IPS DF 6.9 (cell line): Measurements from ENCODE around the gene COL7A1.

Experiments
- DNase-seq: peaks from one replicate; pipeline ENCODE4 v3.0.0-alpha.2; 2013; ENCODE audit warnings: low read depth, low spot score
- H3K27ac ChIP-seq: one replicate; pipeline ENCODE4 v1.5.1; 2013; ENCODE audit warnings: low read length, control low read depth
- H3K27me3 ChIP-seq: 2 replicates; pipeline ENCODE4 v1.6.1; 2013; ENCODE audit warnings: mild to moderate bottlenecking, low read length; ENCODE audit not compliant: control insufficient read depth, insufficient read depth
- H3K36me3 ChIP-seq: 2 replicates; pipeline ENCODE4 v1.6.1; 2013; ENCODE audit warnings: low read length; ENCODE audit not compliant: control insufficient read depth, insufficient read depth
- H3K4me1 ChIP-seq: 2 replicates; pipeline ENCODE4 v1.6.1; 2013; ENCODE audit warnings: low read length; ENCODE audit not compliant: control insufficient read depth, insufficient read depth
- H3K4me3 ChIP-seq: 2 replicates; pipeline ENCODE4 v1.5.1; 2013; ENCODE audit warnings: mild to moderate bottlenecking, low read length
- H3K9me3 ChIP-seq: 2 replicates; pipeline ENCODE4 v1.6.1; 2013; ENCODE audit warnings: low read length, inconsistent platforms; ENCODE audit not compliant: control insufficient read depth, insufficient read depth
- WGBS: extraction: QIAGEN DNeasy Blood & Tissue Kit; methylation state at CpG from one replicate; pipeline ENCODE4 v1.1.7; 2013; ENCODE audit warnings: mixed read lengths, missing lambda C conversion rate; ENCODE audit not compliant: insufficient read length, insufficient coverage; 5-methylcytosine and 5-hydroxymethylcytosine counted together

COL7A1 gene

GRCh38 chr3:48631516-48632448 is 36.7 kb upstream of the COL7A1 start:
- no peak for DNase-seq
- no peaks in the 10 kb centered on the region for H3K9me3 ChIP-seq
- peaks cover 41% of the 10 kb centered on the region for H3K36me3 ChIP-seq
- no peak overlapping the region for H3K27ac ChIP-seq
- no CpG with 5 or more reads among the region's 22 CpGs for WGBS
- no peaks in the 10 kb centered on the region for H3K27me3 ChIP-seq
- no peak overlapping the region for H3K4me3 ChIP-seq
- H3K4me1 ChIP-seq = peaks cover 5% of the 10 kb centered on the region; the same call in 1 of the 2 replicates

GRCh38 chr3:48630833-48631232 is 35.7 kb upstream of the COL7A1 start:
- H3K36me3 ChIP-seq = peaks cover 44% of the 10 kb centered on the region
- WGBS = no CpG with 5 or more reads among the region's 12 CpGs

DNA sequence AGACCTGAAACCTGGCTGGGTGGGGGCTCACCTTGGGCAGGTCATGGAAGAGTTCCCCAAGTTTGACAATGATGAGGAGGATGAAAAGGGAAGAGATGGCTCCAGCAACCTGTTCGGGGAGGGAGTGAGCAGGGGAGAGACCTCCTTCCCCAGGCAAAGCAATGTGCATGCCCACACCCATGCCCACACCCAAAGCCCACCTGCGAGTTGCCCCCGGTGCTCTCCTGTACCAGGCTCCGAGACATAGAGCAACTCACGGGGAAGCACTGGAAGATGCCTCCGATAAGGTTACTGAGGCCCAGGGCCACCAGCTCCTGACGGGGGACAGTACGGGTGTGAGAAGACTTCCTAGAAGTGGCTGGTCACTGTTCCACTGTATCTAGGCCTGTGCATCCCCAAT is 35.3 kb upstream of the COL7A1 start:
- no CpG with 5 or more reads among the region's 8 CpGs for WGBS
- no peak for DNase-seq
- Histone ChIP-seq H3K4me1 (0 out of 2 replicates have a peak, but pooled peaks cover 3% of the 10 kb centered on the region), H3K36me3 (peaks cover 49% of the 10 kb centered on the region), H3K27ac (no peak overlapping the region), H3K27me3 (no peaks in the 10 kb centered on the region), H3K9me3 (no peaks in the 10 kb centered on the region), H3K4me3 (no peak overlapping the region)

More at GRCh38 chr3:48630833-48631232, 35.7 kb upstream of the COL7A1 start:
- no peak for DNase-seq
- no peaks in the 10 kb centered on the region for H3K27me3 ChIP-seq
- H3K9me3 ChIP-seq = no peaks in the 10 kb centered on the region
- 0 out of 2 replicates have a peak, but pooled peaks cover 3% of the 10 kb centered on the region for H3K4me1 ChIP-seq
- no peak overlapping the region for H3K4me3 ChIP-seq
- no peak overlapping the region for H3K27ac ChIP-seq

- no peak overlapping the region; the same call in 1 of the 2 replicates for H3K4me3 ChIP-seq
- no CpG with 5 or more reads among the region's 12 CpGs for WGBS
These were observed 34.8 kb upstream of the COL7A1 start for GRCh38 chr3:48629894-48630293.

GRCh38 chr3:48628277-48629017 is 33.3 kb upstream of the COL7A1 start:
- peaks cover 3% of the 10 kb centered on the region for H3K4me1 ChIP-seq
- H3K27ac ChIP-seq = no peak overlapping the region

More at GRCh38 chr3:48629894-48630293, 34.8 kb upstream of the COL7A1 start:
- H3K27ac ChIP-seq = no peak overlapping the region
- H3K9me3 ChIP-seq = no peaks in the 10 kb centered on the region
- no peaks in the 10 kb centered on the region for H3K27me3 ChIP-seq
- DNase-seq = no peak
- peaks cover 52% of the 10 kb centered on the region for H3K36me3 ChIP-seq
- H3K4me1 ChIP-seq = 0 out of 2 replicates have a peak, but pooled peaks cover 3% of the 10 kb centered on the region

DNA sequence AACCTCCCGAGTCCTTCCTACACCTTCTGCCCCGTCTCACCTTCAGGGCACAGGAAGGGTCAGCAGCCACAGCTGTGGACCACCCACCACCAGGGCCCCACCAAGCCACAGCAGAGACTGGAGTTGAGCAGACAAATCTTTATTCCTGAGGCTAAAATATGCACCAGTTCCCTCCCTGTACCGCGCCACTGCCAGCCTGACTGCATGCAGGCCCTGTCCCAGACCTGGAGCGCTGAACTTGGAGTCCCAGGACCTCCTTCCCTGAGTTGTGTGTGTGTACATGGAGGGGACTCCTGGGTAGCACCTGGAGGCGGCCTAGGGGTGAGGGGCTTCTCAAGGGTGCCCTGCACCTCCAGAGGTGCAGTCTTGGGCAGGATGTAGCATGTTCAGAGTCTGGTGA is 30.5 kb upstream of the COL7A1 start:
- WGBS = no CpG with 5 or more reads among the region's 6 CpGs
- Histone ChIP-seq H3K9me3 (no peaks in the 10 kb centered on the region), H3K4me3 (no peak overlapping the region), H3K36me3 (peaks cover 28% of the 10 kb centered on the region), H3K27me3 (no peaks in the 10 kb centered on the region), H3K4me1 (peaks cover 3% of the 10 kb centered on the region), H3K27ac (no peak overlapping the region)
- DNase-seq = no peak

More at GRCh38 chr3:48628277-48629017, 33.3 kb upstream of the COL7A1 start:
- no peak overlapping the region for H3K4me3 ChIP-seq
- no peak for DNase-seq
- no peaks in the 10 kb centered on the region for H3K27me3 ChIP-seq
- WGBS = no CpG with 5 or more reads among the region's 13 CpGs
- H3K9me3 ChIP-seq = no peaks in the 10 kb centered on the region
- H3K36me3 ChIP-seq = peaks cover 51% of the 10 kb centered on the region

GRCh38 chr3:48624767-48625166 is 29.6 kb upstream of the COL7A1 start:
- no peak for DNase-seq
- H3K36me3 ChIP-seq = peaks cover 26% of the 10 kb centered on the region
- H3K9me3 ChIP-seq = no peaks in the 10 kb centered on the region
- H3K27ac ChIP-seq = no peak overlapping the region
- no peaks in the 10 kb centered on the region for H3K27me3 ChIP-seq
- no CpG with 5 or more reads among the region's 10 CpGs for WGBS
- H3K4me3 ChIP-seq = no peak overlapping the region
- peaks cover 3% of the 10 kb centered on the region for H3K4me1 ChIP-seq

GRCh38 chr3:48623851-48624547 is 28.9 kb upstream of the COL7A1 start:
- DNase-seq = no peak
- no peak overlapping the region for H3K27ac ChIP-seq
- H3K27me3 ChIP-seq = no peaks in the 10 kb centered on the region
- peaks cover 3% of the 10 kb centered on the region for H3K4me1 ChIP-seq
- WGBS = no CpG with 5 or more reads among the region's 6 CpGs
- H3K9me3 ChIP-seq = no peaks in the 10 kb centered on the region
- peaks cover 25% of the 10 kb centered on the region for H3K36me3 ChIP-seq
- H3K4me3 ChIP-seq = no peak overlapping the region

DNA sequence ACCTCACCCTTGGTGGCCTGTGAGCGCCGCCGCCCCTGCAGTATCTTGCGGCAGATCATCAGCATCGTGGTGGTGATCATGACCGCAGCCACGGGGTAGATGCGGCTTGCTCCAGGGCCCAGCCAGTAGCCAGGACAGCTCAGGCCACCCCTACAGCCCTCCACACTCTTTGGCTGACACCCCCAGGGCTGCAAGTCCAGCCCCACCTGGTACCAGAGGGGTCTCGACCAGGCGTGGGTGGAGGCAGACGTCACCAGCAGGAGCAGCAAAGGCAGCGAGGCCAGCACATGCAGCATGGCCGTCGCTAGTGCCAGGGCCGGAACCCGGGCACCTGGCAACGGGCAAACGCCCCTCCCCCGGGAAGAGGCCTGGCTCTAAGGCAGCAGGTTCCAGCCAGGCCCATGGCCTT is 26.3 kb upstream of the COL7A1 start, which contains the start of gene TMEM89:
Gene TMEM89 (minus strand): TSS at position 309 of the 409 bp plus-strand sequence. CDS start 13 bp downstream, at position 296.
- DNase-seq = no peak
- H3K4me1 ChIP-seq = peaks cover 3% of the 10 kb centered on the region
- H3K36me3 ChIP-seq = peaks cover 10% of the 10 kb centered on the region; the same call in 1 of the 2 replicates
- no CpG with 5 or more reads among the region's 19 CpGs for WGBS
- no peak within 1 kb of the TSS for H3K27ac ChIP-seq
- H3K27me3 ChIP-seq = no peaks in the 10 kb centered on the region
- H3K4me3 ChIP-seq = no peak within 1 kb of the TSS
- peaks cover 3% of the 10 kb centered on the region; the same call in 1 of the 2 replicates for H3K9me3 ChIP-seq
